Pulmonary artery endothelial cell (primary cell): ENCODE results near the gene SYCP2. TPM values are rescaled to one million over a fixed set of nuclear protein-coding genes. Genes with fewer than 3 reads are reported as not detected.

Source experiments
- total RNA-seq: library from RNA; depleted of rRNA; stranded (reverse); fragments of >200 nt; gene quantifications from 2 replicates; pipeline ENCODE4 v1.2.3, GENCODE V29; 2014

SYCP2 gene
- total RNA-seq, 1 donor from 2014 or later, result 0.33 TPM

Other genes with a start within 250 kb of the SYCP2 start
- gene PPP1R3D, start 6.7 kb upstream of the SYCP2 start, total RNA-seq, result 7.6 and 8.7 TPM in 2 replicates
- 3.2 TPM in 2 replicates for gene FAM217B, start 6.8 kb upstream of the SYCP2 start, total RNA-seq
- 0.07 and 0.14 TPM in 2 replicates for gene CDH26, start 24.8 kb upstream of the SYCP2 start, total RNA-seq